DMS 273 treated with DMSO at 0.1 percent for 48 hours (cell line): ENCODE data around the gene INTS13.
"Not testable (repeated sequence)": the region's sequence is repeated elsewhere in the genome, so short reads cannot be mapped to it uniquely, and the experiment has no call there.

Experiments
- DNase-seq: peaks from one replicate; lab custom pipeline; 2025; lab: John Stamatoyannopoulos, UW

Gene INTS13

DNA sequence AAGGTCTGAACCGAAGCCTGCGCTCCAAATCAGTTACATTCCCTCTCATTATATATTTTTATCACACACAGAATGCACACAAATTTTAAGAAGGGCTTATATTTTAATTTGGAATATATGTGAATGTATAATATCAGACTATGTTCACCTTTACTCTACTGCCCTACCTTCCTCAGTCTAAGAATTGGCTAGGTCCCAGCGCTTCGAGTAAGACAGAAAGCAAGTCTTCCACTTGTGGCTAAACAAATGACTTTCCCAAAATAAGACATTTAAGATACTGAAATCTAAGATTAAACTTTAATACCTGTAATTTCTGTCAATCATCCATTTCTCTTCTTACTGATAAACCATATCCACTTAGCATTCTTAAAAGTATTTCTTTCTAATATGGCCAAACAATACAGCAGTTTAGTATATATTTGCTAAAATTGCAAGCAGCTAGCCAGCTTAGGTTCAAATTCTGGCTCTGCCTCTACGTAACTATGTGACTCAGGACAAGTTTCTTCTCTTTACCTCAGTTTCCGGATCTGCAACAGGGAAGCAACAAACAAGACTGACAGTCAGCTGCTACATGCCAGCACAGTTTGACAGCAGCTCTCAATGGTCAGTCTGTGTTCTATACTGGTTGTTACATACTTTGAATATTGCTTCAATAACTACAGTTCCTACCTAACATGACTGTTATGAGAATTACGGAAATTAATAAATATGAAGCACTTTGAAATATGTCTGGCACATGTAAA is 2.0 kb downstream of the INTS13 start:
- no peak for DNase-seq

- no peak for DNase-seq
Observed at GRCh38 chr12:26929590-26929989, 8.2 kb downstream of the INTS13 start.

GRCh38 chr12:26928661-26929060 is 9.1 kb downstream of the INTS13 start:
- DNase-seq = no peak

DNA sequence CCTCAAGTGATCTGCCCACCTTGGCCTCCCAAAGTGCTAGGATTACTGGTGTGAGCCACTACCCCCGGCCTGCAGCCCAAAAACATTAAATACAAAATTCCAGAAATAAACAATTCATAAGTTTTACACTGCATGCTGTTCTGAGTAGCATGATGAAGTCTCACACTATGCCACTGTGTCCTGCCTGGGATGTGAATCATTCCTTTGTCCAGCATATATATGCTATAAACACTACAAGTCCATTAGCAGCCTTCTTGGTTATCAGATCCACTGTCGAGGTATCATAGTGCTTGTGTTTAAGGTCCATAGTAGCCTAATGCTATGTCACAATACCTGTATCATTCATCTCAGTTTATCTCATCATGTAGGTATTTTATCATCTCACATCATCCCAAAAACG is 15.9 kb downstream of the INTS13 start:
- DNase-seq = no peak

DNA sequence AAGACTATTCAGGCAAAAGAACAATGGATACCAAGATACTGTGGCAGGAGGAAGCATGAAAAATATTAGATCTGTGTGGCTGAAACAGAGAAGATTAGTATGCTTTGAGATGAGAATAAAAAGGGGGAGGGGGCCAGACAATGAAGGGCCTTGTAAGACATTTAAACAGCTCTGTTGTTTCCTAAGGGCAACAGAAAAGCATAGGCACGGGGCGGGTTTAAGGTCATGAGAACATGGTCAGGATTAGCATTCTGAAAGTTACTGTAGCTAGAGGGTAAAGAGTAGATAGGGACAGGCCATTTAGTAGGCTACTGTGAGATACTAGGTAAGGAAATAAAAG is 18.6 kb downstream of the INTS13 start:
- DNase-seq = no peak

DNA sequence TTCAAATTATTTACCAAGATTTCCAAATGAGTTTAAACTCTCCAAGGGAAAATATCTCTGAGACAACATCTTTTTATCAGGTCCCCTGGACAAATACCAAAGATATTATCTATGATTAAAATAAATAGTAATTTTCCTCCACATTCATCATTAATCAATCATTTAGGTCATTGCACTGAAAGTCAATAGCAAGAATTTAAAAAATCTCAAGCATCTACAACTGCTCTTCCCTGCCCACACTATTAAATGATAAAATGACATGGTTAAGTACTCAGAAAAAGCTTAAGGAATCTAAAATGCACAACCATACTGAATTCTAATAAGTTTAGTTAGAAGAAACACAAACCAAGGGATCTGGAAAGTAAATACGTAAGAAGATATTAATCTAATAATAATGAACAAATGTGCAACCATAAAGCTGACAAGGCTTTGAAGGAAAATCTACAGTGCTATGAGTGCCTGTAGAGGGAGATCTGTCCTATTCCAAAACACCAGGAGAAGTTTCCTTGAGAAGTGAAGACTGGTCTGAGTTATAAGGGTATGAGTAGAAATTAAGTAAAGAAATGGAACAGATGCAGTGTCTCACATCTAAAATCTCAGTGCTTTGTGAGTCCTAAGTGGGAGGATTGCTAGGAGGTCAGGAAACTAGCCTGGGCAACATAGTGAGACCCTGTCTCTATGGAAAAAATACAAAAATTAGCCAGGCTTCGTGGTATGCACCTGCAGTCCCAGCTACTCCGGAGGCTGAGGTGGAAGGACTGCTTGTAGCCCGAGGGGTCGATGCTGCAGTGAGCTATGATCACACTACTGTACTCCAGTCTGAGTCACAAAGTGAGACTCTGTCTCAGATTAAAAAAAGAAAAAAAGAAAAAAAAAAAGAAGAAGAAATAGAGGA is 19.2 kb downstream of the INTS13 start:
- no peak for DNase-seq

DNA sequence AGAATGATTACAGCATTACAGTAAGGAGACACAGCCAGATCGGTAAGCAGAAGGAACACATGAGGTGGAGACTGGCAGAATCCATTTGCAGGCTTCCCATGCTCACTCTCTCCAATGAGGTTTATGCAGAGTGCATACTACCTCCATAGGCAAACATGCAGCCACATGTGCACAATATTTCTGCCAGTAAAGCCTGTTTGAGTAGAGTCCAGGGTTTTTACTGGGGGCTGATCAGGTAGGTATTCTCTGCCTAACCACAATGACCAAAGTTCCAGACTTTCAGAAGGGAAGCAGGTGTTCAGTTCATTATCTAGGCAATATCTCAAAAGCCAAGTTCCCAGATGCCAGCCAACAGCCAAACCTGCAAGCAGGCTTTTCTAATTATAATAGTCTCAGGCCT is 31.1 kb downstream of the INTS13 start:
- peak; percentile 64 for DNase-seq

DNA sequence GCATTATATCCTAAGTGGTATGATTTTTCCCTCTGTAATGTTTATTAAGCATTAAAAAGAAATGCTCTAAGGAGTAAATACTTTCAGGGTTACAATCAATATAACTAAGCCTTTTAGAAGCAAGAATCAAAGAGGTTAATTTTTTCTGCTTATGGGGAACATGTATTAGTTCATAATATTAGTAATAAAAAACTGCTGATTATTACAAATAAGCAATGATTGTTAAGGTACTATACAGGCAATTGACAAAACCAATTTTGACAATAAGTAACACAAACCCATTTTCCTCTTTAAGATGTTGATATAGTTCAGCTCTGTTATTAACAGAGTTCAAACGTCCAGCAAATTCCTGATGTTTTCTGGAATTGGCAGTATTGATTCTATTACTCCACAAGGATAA is 31.8 kb downstream of the INTS13 start:
- no peak for DNase-seq

- DNase-seq = not testable (repeated sequence)
Observed at GRCh38 chr12:26903396-26903795, 34.4 kb downstream of the INTS13 start.

DNA sequence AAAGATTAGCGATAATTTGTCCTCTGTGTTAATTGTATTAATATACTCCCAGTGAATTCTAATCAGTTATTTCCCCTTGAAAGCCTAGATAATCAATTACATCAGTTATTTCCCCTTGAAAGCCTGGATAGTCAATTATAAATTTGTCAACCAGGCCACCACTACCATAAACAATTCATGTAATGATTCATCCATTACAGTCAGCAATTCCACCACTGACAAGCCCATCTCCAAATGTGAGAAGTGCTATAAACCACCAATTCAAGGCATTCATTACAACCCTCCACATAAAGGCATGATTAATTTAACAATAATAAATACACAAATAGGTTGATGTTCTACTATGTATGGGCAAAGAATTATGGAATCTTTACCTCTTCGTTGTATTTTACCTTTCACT is 40.9 kb downstream of the INTS13 start:
- no peak for DNase-seq

- no peak for DNase-seq
Observed at GRCh38 chr12:26895672-26896071, 42.1 kb downstream of the INTS13 start.

GRCh38 chr12:26891704-26892103 is 46.1 kb downstream of the INTS13 start:
- DNase-seq = no peak

DNA sequence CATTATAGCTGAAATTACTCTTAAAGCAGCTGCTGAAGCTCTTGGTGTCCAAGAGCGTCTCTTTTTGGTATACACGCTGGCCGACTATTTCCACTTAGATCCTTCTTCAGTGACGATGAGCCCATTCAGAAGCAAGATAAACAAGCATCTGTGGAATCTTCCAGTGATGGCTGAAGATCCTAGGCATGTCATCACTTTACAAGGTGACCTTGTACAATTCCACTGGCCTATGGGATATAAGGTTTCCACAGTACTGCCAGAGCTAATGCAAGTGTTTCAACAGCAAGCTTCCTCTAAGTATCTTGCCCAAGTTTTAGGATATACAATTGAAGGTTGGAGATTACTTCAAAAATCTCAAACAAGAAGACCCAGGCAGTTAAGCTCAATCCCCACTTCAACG is 47.0 kb downstream of the INTS13 start:
- DNase-seq = no peak

DNA sequence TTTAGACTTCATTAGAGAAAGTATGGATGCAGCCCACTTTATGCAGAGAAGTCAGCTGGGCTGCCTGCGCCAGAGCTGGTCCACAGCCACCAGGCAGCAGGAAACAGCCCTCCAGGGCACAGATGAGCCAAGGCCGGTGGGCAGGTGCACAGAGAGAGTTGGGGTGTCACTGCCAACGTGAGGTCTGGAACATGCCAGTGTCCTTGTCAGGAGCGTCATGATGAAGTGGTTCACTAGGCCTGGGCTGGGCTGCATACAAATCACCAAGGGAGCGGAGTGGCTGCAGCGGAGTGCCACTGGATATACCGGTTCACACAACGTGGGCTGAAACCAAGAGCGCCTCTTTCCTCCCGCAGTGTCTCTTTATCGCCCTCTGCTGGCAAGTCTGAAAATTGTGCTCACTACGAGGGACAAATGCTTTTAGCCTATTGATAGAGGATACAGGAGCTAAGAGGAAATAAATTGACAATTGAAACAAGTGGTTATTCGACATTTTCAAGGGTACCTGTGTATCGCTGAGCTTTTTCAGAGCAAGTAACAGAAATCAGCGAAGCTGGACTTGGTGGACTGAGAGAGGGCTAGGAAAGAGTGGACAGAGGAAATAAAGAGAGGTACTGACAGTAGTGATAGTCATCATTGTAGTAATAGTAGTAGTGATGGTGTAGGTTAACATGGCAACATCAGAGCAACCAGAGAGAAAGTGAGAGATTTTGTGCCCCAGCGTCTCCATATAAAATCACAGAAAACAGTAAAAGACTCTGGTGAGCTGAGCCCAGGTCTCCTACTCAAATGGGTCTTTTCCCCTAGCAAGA is 52.8 kb downstream of the INTS13 start:
- DNase-seq = peak; percentile 39

DNA sequence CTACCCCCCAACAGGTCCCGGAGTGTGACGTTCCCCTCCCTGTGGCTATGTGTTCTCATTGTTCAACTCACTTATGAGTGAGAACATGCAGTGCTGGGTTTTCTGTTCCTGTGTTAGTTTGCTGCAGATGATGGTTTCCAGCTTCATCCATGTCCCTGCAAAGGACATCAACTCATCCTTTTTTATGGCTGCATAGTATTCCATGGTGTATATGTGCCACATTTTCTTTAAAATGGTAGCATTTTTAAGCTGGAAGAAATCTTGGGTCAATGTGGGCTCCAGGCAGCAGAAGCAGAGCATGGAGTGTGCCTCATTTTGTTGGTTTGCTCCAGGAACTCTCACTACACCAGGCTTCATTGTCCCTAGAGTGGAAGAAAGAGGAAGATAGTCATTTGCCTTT is 57.2 kb downstream of the INTS13 start:
- no peak for DNase-seq

DNA sequence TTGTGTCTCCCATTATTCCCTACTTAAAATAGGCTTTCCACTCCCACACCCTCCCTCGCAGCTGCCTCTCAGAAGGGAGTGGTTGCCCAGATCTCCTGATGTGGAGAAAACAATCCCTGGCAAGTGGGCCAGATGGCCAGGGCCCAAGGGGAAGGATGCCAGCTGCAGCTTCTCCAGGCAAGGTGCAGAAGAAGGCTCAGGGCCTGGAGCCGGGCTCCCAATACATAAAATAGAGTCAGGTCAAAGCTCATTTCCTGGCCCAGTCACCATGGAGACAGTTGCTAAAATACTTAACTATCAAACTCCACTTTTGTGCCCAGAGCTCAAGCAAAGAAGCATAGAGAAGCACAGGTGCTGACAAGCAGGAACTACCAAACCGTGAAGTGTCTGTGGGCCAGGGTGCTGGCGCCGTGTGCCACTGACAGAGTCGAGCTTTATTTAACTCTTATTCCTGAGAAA is 59.1 kb downstream of the INTS13 start:
- DNase-seq = peak; percentile 80

DNA sequence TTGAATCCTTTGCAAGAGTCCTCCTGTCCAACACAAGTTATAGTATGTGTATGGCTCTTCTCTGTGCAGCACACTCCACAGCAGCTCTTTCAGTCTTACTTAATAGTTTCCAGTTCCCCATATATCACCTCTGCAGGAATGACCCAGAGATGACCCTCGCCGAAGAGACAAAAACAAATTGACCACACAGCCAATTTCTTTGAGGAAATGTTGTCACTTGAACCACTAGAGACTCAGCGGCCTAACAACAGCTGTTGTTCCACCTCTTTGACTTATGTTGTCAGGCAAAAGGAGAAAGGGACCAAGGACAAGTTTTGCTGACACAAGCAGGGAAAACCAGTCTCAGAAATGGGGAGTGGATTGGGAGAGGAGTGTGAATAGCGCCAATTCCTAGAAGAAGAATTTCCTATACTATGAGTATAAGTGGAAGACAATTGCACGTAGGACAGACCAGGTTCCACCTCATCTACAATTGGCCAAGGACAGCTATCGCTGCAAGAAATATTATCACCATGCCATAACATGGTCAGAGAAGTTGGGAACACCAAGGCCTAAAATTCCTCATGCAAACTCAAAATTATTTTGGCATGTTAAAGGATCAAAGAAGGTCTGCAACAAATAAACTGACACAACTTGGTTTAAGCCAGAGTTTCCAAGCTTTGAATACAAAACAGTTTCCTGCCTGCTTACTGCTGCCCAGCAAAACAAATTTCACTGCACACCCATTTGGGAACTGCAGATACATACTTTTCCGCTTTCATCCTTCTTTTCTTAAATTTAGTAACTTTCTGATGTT is 63.1 kb downstream of the INTS13 start:
- DNase-seq = no peak

DNA sequence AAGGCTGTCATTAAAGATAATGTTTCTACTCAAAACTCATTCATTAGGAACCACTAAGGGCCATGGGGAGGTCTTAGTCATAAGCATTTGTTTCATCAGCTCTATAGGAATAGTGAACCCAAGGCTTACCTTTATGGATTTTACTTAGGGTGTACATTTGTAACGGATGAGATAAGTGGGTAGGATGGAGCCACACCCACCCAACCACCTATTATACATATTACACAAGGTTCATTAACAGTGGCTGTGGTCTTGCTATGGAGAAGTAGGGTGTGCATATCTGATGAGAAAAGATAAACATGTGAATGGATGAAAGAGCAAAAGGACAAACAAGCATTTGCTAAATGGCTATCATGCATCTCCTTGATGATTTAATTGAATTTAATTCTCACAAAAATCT is 65.2 kb downstream of the INTS13 start:
- no peak for DNase-seq

DNA sequence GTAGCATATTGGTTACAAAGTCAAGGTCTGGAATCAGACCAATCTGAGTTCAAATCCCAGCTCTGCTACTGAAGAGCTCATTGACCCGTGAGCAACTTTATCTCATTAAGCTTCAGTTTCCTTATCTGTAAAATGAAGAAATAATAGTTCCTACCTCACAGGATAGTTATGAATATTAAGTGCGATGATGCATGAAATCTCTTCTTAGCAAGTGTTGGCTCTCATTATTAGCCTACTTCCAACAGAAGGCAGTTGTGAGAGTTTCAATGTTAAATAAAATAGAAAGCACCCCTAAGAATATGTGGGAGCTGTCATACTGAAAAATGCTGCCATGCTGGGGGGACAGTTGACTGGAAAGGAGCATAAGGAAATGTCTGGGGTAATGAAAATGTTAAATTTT is 65.8 kb downstream of the INTS13 start:
- no peak for DNase-seq

GRCh38 chr12:26870491-26871419 is 67.0 kb downstream of the INTS13 start:
- DNase-seq = peak; percentile 94
